HUES6 (cell line): ENCODE measurements around the gene SPATA31D4.
"Not testable (repeated sequence)": the region's sequence is repeated elsewhere in the genome, so short reads cannot be mapped to it uniquely, and the experiment has no call there.

Experiments used
- H3K27ac ChIP-seq: 2 replicates; pipeline ENCODE4 v1.7.0; 2013; ENCODE audit warnings: low read depth, mild to moderate bottlenecking, low read length, inconsistent platforms
- H3K27me3 ChIP-seq: 2 replicates; pipeline ENCODE4 v1.6.1; 2013; ENCODE audit warnings: low read length; ENCODE audit not compliant: control insufficient read depth, insufficient read depth
- H3K36me3 ChIP-seq: 2 replicates; pipeline ENCODE4 v1.6.1; 2013; ENCODE audit warnings: low read length; ENCODE audit not compliant: control insufficient read depth, insufficient read depth
- H3K4me1 ChIP-seq: 2 replicates; pipeline ENCODE4 v1.6.1; 2013; ENCODE audit warnings: low read length; ENCODE audit not compliant: control insufficient read depth, insufficient read depth
- H3K4me3 ChIP-seq: 2 replicates; pipeline ENCODE4 v1.5.1; 2013; ENCODE audit warnings: low read depth, low read length
- H3K9ac ChIP-seq: one replicate; pipeline ENCODE4 v1.6.1; 2013; ENCODE audit warnings: mild to moderate bottlenecking, low read length
- H3K9me3 ChIP-seq: 2 replicates; pipeline ENCODE4 v1.6.1; 2013; ENCODE audit warnings: low read depth, low read length; ENCODE audit not compliant: control insufficient read depth, insufficient read depth

The SPATA31D4 gene

GRCh38 chr9:81902626-81903025 lies 25.6 kb upstream of the SPATA31D4 start:
- no peak overlapping the region for H3K27ac ChIP-seq
- no peak overlapping the region for H3K9ac ChIP-seq
- H3K36me3 ChIP-seq, result no peaks in the 10 kb centered on the region
- H3K4me1 ChIP-seq, result no peaks in the 10 kb centered on the region
- no peaks in the 10 kb centered on the region for H3K27me3 ChIP-seq
- no peak overlapping the region for H3K4me3 ChIP-seq
- H3K9me3 ChIP-seq, result no peaks in the 10 kb centered on the region

- H3K9me3 ChIP-seq, result no peaks in the 10 kb centered on the region
- no peak overlapping the region for H3K27ac ChIP-seq
- no peaks in the 10 kb centered on the region for H3K27me3 ChIP-seq
- no peaks in the 10 kb centered on the region for H3K36me3 ChIP-seq
- no peak overlapping the region for H3K4me3 ChIP-seq
- H3K4me1 ChIP-seq, result no peaks in the 10 kb centered on the region
- H3K9ac ChIP-seq, result no peak overlapping the region
These were observed 21.6 kb upstream of the SPATA31D4 start for GRCh38 chr9:81906671-81907070.

- no peak overlapping the region for H3K4me3 ChIP-seq
- no peak overlapping the region for H3K9ac ChIP-seq
- H3K27ac ChIP-seq, result no peak overlapping the region
- no peaks in the 10 kb centered on the region for H3K9me3 ChIP-seq
- no peaks in the 10 kb centered on the region for H3K36me3 ChIP-seq
- H3K27me3 ChIP-seq, result no peaks in the 10 kb centered on the region
- no peaks in the 10 kb centered on the region for H3K4me1 ChIP-seq
These were observed 16.1 kb upstream of the SPATA31D4 start for GRCh38 chr9:81912135-81912534.

GRCh38 chr9:81915801-81916505 lies 12.3 kb upstream of the SPATA31D4 start:
- Histone ChIP-seq H3K36me3 (no peaks in the 10 kb centered on the region), H3K9ac (no peak overlapping the region), H3K27ac (no peak overlapping the region), H3K4me1 (no peaks in the 10 kb centered on the region), H3K27me3 (no peaks in the 10 kb centered on the region), H3K4me3 (no peak overlapping the region), H3K9me3 (no peaks in the 10 kb centered on the region)

- H3K4me1 ChIP-seq, H3K4me3 ChIP-seq, H3K27me3 ChIP-seq, H3K9me3 ChIP-seq, H3K36me3 ChIP-seq, H3K27ac ChIP-seq, H3K9ac ChIP-seq: not testable (repeated sequence)
These were observed 9.7 kb upstream of the SPATA31D4 start for GRCh38 chr9:81918507-81918906.

GRCh38 chr9:81930147-81930546 lies 1.9 kb downstream of the SPATA31D4 start:
- H3K27ac ChIP-seq, H3K4me3 ChIP-seq, H3K4me1 ChIP-seq, H3K9me3 ChIP-seq, H3K9ac ChIP-seq, H3K27me3 ChIP-seq, H3K36me3 ChIP-seq: not testable (repeated sequence)

GRCh38 chr9:81933547-81933946 lies 5.3 kb downstream of the SPATA31D4 start:
- not testable (repeated sequence) for H3K9ac ChIP-seq, H3K36me3 ChIP-seq, H3K4me3 ChIP-seq, H3K27ac ChIP-seq, H3K9me3 ChIP-seq, H3K4me1 ChIP-seq, H3K27me3 ChIP-seq

- not testable (repeated sequence) for H3K9ac ChIP-seq, H3K4me3 ChIP-seq, H3K27me3 ChIP-seq, H3K27ac ChIP-seq, H3K4me1 ChIP-seq, H3K9me3 ChIP-seq, H3K36me3 ChIP-seq
These were observed 15.2 kb downstream of the SPATA31D4 start, which contains the start of gene SPATA31D3 for GRCh38 chr9:81943393-81943792. SPATA31D3 (plus strand) TSS chr9:81943500; CDS start chr9:81943586, 86 bp downstream.

GRCh38 chr9:81948650-81949049 lies 20.4 kb downstream of the SPATA31D4 start:
- H3K27me3 ChIP-seq, H3K4me1 ChIP-seq, H3K27ac ChIP-seq, H3K9ac ChIP-seq, H3K9me3 ChIP-seq, H3K4me3 ChIP-seq, H3K36me3 ChIP-seq: not testable (repeated sequence)

- no peaks in the 10 kb centered on the region for H3K36me3 ChIP-seq
These were observed 24.9 kb downstream of the SPATA31D4 start for GRCh38 chr9:81953096-81953495.

GRCh38 chr9:81955625-81956024 lies 27.4 kb downstream of the SPATA31D4 start:
- no peak overlapping the region for H3K4me3 ChIP-seq
- H3K9ac ChIP-seq, result no peak overlapping the region
- H3K36me3 ChIP-seq, result no peaks in the 10 kb centered on the region
- no peaks in the 10 kb centered on the region for H3K27me3 ChIP-seq
- peaks cover 33% of the 10 kb centered on the region for H3K9me3 ChIP-seq
- no peak overlapping the region for H3K27ac ChIP-seq
- H3K4me1 ChIP-seq, result no peaks in the 10 kb centered on the region

More at GRCh38 chr9:81953096-81953495, 24.9 kb downstream of the SPATA31D4 start:
- no peaks in the 10 kb centered on the region for H3K4me1 ChIP-seq
- H3K9me3 ChIP-seq, result peaks cover 33% of the 10 kb centered on the region
- H3K4me3 ChIP-seq, result no peak overlapping the region
- H3K27ac ChIP-seq, result no peak overlapping the region
- no peaks in the 10 kb centered on the region for H3K27me3 ChIP-seq
- H3K9ac ChIP-seq, result no peak overlapping the region
